ENCODE measurements around the gene PDGFRA.
A peak's percentile ranks its signal among the peaks of the same experiment; 100 is the strongest.

DNA sequence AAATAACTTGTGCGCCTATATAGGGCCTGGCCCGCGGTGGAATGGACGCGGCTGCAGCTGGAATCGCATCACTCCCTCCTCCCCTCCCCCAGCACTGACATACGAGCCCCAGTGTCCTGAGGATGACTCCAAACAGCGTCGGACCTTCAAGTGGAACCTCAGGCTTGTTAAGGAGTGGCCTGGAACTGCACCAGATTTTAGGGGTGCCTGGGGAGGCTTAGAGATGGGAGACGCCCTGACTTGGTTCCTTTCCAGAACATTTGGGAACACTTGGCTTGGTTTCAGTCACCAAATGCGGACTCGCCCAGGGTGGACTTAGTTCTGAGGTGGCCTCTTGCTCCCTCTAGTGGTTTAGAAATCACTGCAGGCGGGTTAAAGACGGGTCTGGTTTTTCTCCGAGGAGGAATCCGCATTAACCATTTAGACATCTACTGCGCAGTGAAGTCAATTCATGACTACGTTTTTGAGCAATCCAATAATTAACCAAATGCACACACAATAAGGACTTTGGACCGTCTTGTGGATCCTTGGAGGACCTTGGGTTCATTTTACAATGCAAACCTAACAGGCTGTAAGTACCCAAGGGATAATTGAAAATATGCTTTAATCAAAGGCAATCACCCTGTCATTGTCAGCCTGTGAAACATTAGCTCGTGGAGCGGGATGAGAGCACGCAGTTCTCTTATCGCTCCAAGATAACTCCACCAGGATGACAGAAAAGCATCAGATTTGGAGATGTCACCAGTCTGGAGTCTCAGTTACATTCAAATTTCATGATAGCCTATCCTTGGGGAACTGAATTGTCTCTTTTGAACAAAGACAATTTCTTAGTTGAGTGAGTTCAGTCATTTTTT lies 11.2 kb upstream of the PDGFRA start:
- TF ChIP-seq, protein P1, sequence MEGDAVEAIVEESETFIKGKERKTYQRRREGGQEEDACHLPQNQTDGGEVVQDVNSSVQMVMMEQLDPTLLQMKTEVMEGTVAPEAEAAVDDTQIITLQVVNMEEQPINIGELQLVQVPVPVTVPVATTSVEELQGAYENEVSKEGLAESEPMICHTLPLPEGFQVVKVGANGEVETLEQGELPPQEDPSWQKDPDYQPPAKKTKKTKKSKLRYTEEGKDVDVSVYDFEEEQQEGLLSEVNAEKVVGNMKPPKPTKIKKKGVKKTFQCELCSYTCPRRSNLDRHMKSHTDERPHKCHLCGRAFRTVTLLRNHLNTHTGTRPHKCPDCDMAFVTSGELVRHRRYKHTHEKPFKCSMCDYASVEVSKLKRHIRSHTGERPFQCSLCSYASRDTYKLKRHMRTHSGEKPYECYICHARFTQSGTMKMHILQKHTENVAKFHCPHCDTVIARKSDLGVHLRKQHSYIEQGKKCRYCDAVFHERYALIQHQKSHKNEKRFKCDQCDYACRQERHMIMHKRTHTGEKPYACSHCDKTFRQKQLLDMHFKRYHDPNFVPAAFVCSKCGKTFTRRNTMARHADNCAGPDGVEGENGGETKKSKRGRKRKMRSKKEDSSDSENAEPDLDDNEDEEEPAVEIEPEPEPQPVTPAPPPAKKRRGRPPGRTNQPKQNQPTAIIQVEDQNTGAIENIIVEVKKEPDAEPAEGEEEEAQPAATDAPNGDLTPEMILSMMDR (conservative IDR thresholded peaks at IDR 0.05 in 1 of 2, IDR thresholded peaks at IDR 0.05 in 1 of 2; ENCODE audit: low read depth in 1 of 2, low read length in 2 of 2), result peak; percentile 82 to 85
- TF ChIP-seq EZH2 (IDR thresholded peaks at IDR 0.05; ENCODE audit: low read length, missing control alignments), result no peak
